Suprapubic skin (tissue), 4 donors: ENCODE results near the gene L3MBTL4. TPM values are rescaled to one million over a fixed set of nuclear protein-coding genes. Genes with fewer than 3 reads are reported as not detected.

Experiments
- DNase-seq, 2 donors: peaks; one replicate each; pipeline ENCODE4 v3.0.0-alpha.2; 2019; ENCODE audit warnings: low spot score in 2 of 2
- H3K27ac ChIP-seq: fragments of 200-600 bp; sonication (generic); one replicate; pipeline ENCODE4 v1.5.1; 2019
- H3K27me3 ChIP-seq: fragments of 200-600 bp; sonication (generic); one replicate; pipeline ENCODE4 v1.5.1; 2019
- H3K36me3 ChIP-seq: fragments of 200-600 bp; sonication (generic); one replicate; pipeline ENCODE4 v1.5.1; 2019
- H3K4me1 ChIP-seq: fragments of 200-600 bp; sonication (generic); one replicate; pipeline ENCODE4 v1.5.1; 2019
- H3K4me3 ChIP-seq: fragments of 200-600 bp; sonication (generic); one replicate; pipeline ENCODE4 v1.5.1; 2019; ENCODE audit warnings: mild to moderate bottlenecking
- H3K9me3 ChIP-seq: fragments of 200-600 bp; sonication (generic); one replicate; pipeline ENCODE4 v1.5.1; 2019
- CTCF ChIP-seq, 2 donors: fragments of 200-600 bp in 1 of 2; fragments of 450-650 bp in 1 of 2; sonication (generic) in 1 of 2; IDR thresholded peaks; one replicate each; pipeline ENCODE4 v1.5.1; 2016 to 2019; ENCODE audit warnings: antibody characterized with exemption in 2 of 2, mild to moderate bottlenecking in 1 of 2, moderate library complexity in 1 of 2
- EP300 ChIP-seq: sonication (generic); formaldehyde crosslinking; IDR thresholded peaks from one replicate; pipeline ENCODE4 v1.6.1; 2017; ENCODE audit warnings: antibody characterized with exemption
- POLR2A ChIP-seq, 2 donors: fragments of 450-650 bp; IDR thresholded peaks; one replicate each; pipeline ENCODE4 v1.6.1; 2017; ENCODE audit warnings: antibody characterized with exemption in 2 of 2, mild to moderate bottlenecking in 2 of 2, moderate library complexity in 2 of 2
- POLR2AphosphoS5 ChIP-seq, 3 donors: sonication (generic); formaldehyde crosslinking; IDR thresholded peaks; one replicate each; pipeline ENCODE4 v1.6.1; 2017; ENCODE audit warnings: antibody characterized with exemption in 3 of 3
- WGBS: methylation state at CpG from one replicate; pipeline ENCODE4 v1.1.5; 2018; 5-methylcytosine and 5-hydroxymethylcytosine counted together
- total RNA-seq, 4 donors: library from RNA; depleted of rRNA; stranded (reverse); fragments of >200 nt; gene quantifications; one replicate each; pipeline ENCODE4 v1.1.0, GENCODE V29; 2016

The L3MBTL4 gene
- total RNA-seq, 4 donors from 2014 or later: 11.9 to 29.9 (median 14.4) TPM

GRCh38 chr18:6010284-6010683 is 404.4 kb downstream of the L3MBTL4 start:
- H3K27ac ChIP-seq: no peak overlapping the region
- 79% methylated on average over 5 of the region's 5 CpGs for WGBS
- H3K9me3 ChIP-seq: no peaks in the 10 kb centered on the region
- DNase-seq: no peak
- no peaks in the 10 kb centered on the region for H3K27me3 ChIP-seq
- no peaks in the 10 kb centered on the region for H3K36me3 ChIP-seq
- peaks cover 4% of the 10 kb centered on the region for H3K4me1 ChIP-seq
- no peak for TF ChIP-seq POLR2AphosphoS5 (IDR thresholded peaks at IDR 0.05)
- TF ChIP-seq POLR2A (IDR thresholded peaks at IDR 0.05): no peak
- TF ChIP-seq EP300: no peak
- TF ChIP-seq CTCF (IDR thresholded peaks at IDR 0.05): no peak
- no peak overlapping the region for H3K4me3 ChIP-seq

- no peak overlapping the region for H3K4me3 ChIP-seq
- no peaks in the 10 kb centered on the region for H3K36me3 ChIP-seq
- 87% methylated on average over 4 of the region's 4 CpGs for WGBS
- no peak for DNase-seq
- peaks cover 4% of the 10 kb centered on the region for H3K4me1 ChIP-seq
- no peak overlapping the region for H3K27ac ChIP-seq
- no peak for TF ChIP-seq POLR2A (IDR thresholded peaks at IDR 0.05)
- TF ChIP-seq POLR2AphosphoS5 (IDR thresholded peaks at IDR 0.05): no peak
- no peak for TF ChIP-seq CTCF (IDR thresholded peaks at IDR 0.05)
- TF ChIP-seq EP300: no peak
- no peaks in the 10 kb centered on the region for H3K9me3 ChIP-seq
- H3K27me3 ChIP-seq: no peaks in the 10 kb centered on the region
Measured at GRCh38 chr18:6009756-6010155, 405.0 kb downstream of the L3MBTL4 start.

GRCh38 chr18:6004683-6005082 is 410.0 kb downstream of the L3MBTL4 start:
- no peak for DNase-seq
- Histone ChIP-seq H3K27ac (no peak overlapping the region), H3K9me3 (no peaks in the 10 kb centered on the region), H3K4me3 (no peak overlapping the region), H3K36me3 (no peaks in the 10 kb centered on the region), H3K4me1 (no peaks in the 10 kb centered on the region), H3K27me3 (no peaks in the 10 kb centered on the region)
- TF ChIP-seq CTCF (IDR thresholded peaks at IDR 0.05): no peak
- no peak for TF ChIP-seq POLR2AphosphoS5 (IDR thresholded peaks at IDR 0.05)
- no peak for TF ChIP-seq EP300
- TF ChIP-seq POLR2A (IDR thresholded peaks at IDR 0.05): no peak
- WGBS: 94% methylated on average over 3 of the region's 3 CpGs

- Histone ChIP-seq H3K4me1 (no peaks in the 10 kb centered on the region), H3K9me3 (no peaks in the 10 kb centered on the region), H3K4me3 (no peak overlapping the region), H3K36me3 (no peaks in the 10 kb centered on the region), H3K27ac (no peak overlapping the region), H3K27me3 (no peaks in the 10 kb centered on the region)
- DNase-seq: no peak
- TF ChIP-seq CTCF (IDR thresholded peaks at IDR 0.05) (no peak), EP300 (no peak), POLR2A (IDR thresholded peaks at IDR 0.05) (no peak), POLR2AphosphoS5 (IDR thresholded peaks at IDR 0.05) (no peak)
- WGBS: 75% methylated on average over 3 of the region's 3 CpGs
Measured at GRCh38 chr18:6004119-6004518, 410.6 kb downstream of the L3MBTL4 start.

GRCh38 chr18:6001867-6002266 is 412.8 kb downstream of the L3MBTL4 start:
- no peaks in the 10 kb centered on the region for H3K9me3 ChIP-seq
- H3K27ac ChIP-seq: no peak overlapping the region
- H3K27me3 ChIP-seq: no peaks in the 10 kb centered on the region
- no peaks in the 10 kb centered on the region for H3K36me3 ChIP-seq
- WGBS: 79% methylated on average over 2 of the region's 2 CpGs
- H3K4me3 ChIP-seq: no peak overlapping the region
- no peak for DNase-seq
- TF ChIP-seq EP300 (no peak), POLR2AphosphoS5 (IDR thresholded peaks at IDR 0.05) (no peak), CTCF (IDR thresholded peaks at IDR 0.05) (no peak), POLR2A (IDR thresholded peaks at IDR 0.05) (no peak)
- no peaks in the 10 kb centered on the region for H3K4me1 ChIP-seq
